HCT116 (cell line): ENCODE data around the gene BCAR3. TPM values are rescaled to one million over a fixed set of nuclear protein-coding genes. Genes with fewer than 3 reads are reported as not detected.

Experiments
- ATAC-seq: fragments of 200-7000 bp; cut with Tn5 transposase; 2 replicates; pipeline ENCODE4 v1.9.1; 2020; ENCODE audit warnings: mild to moderate bottlenecking, moderate library complexity
- BruUV-seq: library from RNA; stranded (reverse); fragments of 400-500 nt; replicated peaks from 2 replicates; lab custom pipeline; 2021; lab: Mats Ljungman, UMichigan
- CTCF ChIA-PET: fragments of 300-600 bp; sonication (Branson Sonifier 250); formaldehyde crosslinking; loops from one replicate; lab custom pipeline; 2021; ENCODE audit warnings: antibody characterized with exemption; lab: Charles Lee
- POLR2A ChIA-PET: fragments of 300-600, 350-600 bp; sonication (Branson Sonifier 250); formaldehyde crosslinking; loops from one replicate; lab custom pipeline; 2021; ENCODE audit warnings: antibody characterized with exemption; lab: Charles Lee
- RAD21 ChIA-PET, 2 experiments: fragments of 300-600 bp; sonication (Branson Sonifier 250); formaldehyde crosslinking; loops; one replicate each; lab custom pipeline; 2023; ENCODE audit warnings: low total read pairs in 2 of 2; ENCODE audit not compliant: uncharacterized antibody in 2 of 2, unreplicated experiment in 2 of 2, low non-redundant PET in 1 of 2; lab: Charles Lee
- DNase-seq: peaks from one replicate; pipeline ENCODE4 v3.0.0-alpha.2; 2010; ENCODE audit warnings: low read depth, low spot score
- H2AFZ ChIP-seq: fragments of 200-600 bp; shearing (Covaris generic), sonication (generic); 2 replicates; pipeline ENCODE4 v1.6.1; 2017; ENCODE audit warnings: low read depth, mixed run types, mixed read lengths, antibody characterized with exemption, low read length; ENCODE audit not compliant: poor library complexity, severe bottlenecking
- H3K27ac ChIP-seq: 2 replicates; pipeline ENCODE4 v1.5.1; 2012; ENCODE audit warnings: low read depth, low read length
- H3K27me3 ChIP-seq: fragments of 200-600 bp; sonication (generic); 2 replicates; pipeline ENCODE4 v1.6.1; 2016; ENCODE audit warnings: mixed run types, low read length, mixed read lengths; ENCODE audit not compliant: insufficient read depth
- H3K36me3 ChIP-seq, 2 experiments: fragments of 200-500 bp in 1 of 2; fragments of 200-600 bp in 1 of 2; sonication (Bioruptor generic) in 1 of 2; sonication (generic) in 1 of 2; 2 replicates each; pipeline versions ENCODE4 v1.5.1 to v1.6.1; 2014 to 2016; ENCODE audit warnings: low read length in 2 of 2, inconsistent platforms in 1 of 2, mixed read lengths in 1 of 2, mixed run types in 1 of 2; ENCODE audit not compliant: insufficient read depth in 2 of 2, control insufficient read depth in 1 of 2
- H3K4me1 ChIP-seq, 2 experiments: fragments of 200-600 bp in 1 of 2; sonication (generic) in 1 of 2; 2 replicates each; pipeline versions ENCODE4 v1.5.1 to v1.6.1; 2012 to 2017; ENCODE audit warnings: low read length in 2 of 2, inconsistent platforms in 1 of 2, mild to moderate bottlenecking in 1 of 2, mixed read lengths in 1 of 2, mixed run types in 1 of 2, moderate library complexity in 1 of 2; ENCODE audit not compliant: insufficient read depth in 2 of 2, control insufficient read depth in 1 of 2
- H3K4me2 ChIP-seq: fragments of 200-600 bp; sonication (generic); 2 replicates; pipeline ENCODE4 v1.6.1; 2017; ENCODE audit warnings: mixed run types, low read length, mixed read lengths
- H3K4me3 ChIP-seq, 2 experiments: fragments of 200-600 bp in 1 of 2; sonication (generic) in 1 of 2; replicated peaks in 1 of 2; 2 replicates each; pipeline ENCODE4 v1.5.1; 2011 to 2016; ENCODE audit warnings: low read length in 2 of 2, control low read depth in 1 of 2, low read depth in 1 of 2, mild to moderate bottlenecking in 1 of 2, mixed read lengths in 1 of 2, mixed run types in 1 of 2
- H3K79me2 ChIP-seq: fragments of 200-600 bp; sonication (generic); 2 replicates; pipeline ENCODE4 v1.6.1; 2017; ENCODE audit warnings: mild to moderate bottlenecking, mixed run types, low read length, moderate library complexity, mixed read lengths; ENCODE audit not compliant: insufficient read depth
- H3K9ac ChIP-seq: fragments of 200-600 bp; sonication (generic); 2 replicates; pipeline ENCODE4 v1.6.1; 2016; ENCODE audit warnings: low read length, mixed read lengths
- H3K9me2 ChIP-seq: fragments of 200-600 bp; sonication (generic), shearing (Covaris generic); 2 replicates; pipeline ENCODE4 v1.6.1; 2017; ENCODE audit warnings: mixed run types, mild to moderate bottlenecking, moderate library complexity; ENCODE audit not compliant: insufficient read depth
- H3K9me3 ChIP-seq, 2 experiments: fragments of 200-500 bp in 1 of 2; fragments of 200-600 bp in 1 of 2; sonication (Bioruptor generic) in 1 of 2; sonication (generic) in 1 of 2; 2 replicates each; pipeline ENCODE4 v1.6.1; 2014 to 2017; ENCODE audit warnings: low read length in 2 of 2, mixed read lengths in 2 of 2, inconsistent platforms in 1 of 2, low read depth in 1 of 2, mild to moderate bottlenecking in 1 of 2, mixed run types in 1 of 2, moderate library complexity in 1 of 2; ENCODE audit not compliant: control insufficient read depth in 1 of 2, insufficient read depth in 1 of 2
- H4K20me1 ChIP-seq: fragments of 200-600 bp; sonication (generic), shearing (Covaris generic); 2 replicates; pipeline ENCODE4 v1.6.1; 2017; ENCODE audit warnings: mixed run types, mild to moderate bottlenecking, moderate library complexity; ENCODE audit not compliant: insufficient read depth
- ATF3 ChIP-seq: IDR thresholded peaks from 2 replicates; pipeline ENCODE4 v1.6.1; 2012
- CBX3 ChIP-seq: IDR thresholded peaks from 2 replicates; pipeline ENCODE4 v1.6.1; 2012; ENCODE audit warnings: low read depth
- EGR1 ChIP-seq: IDR thresholded peaks from 2 replicates; pipeline ENCODE4 v1.6.1; 2012; ENCODE audit warnings: low read depth
- EZH2phosphoT487 ChIP-seq: fragments of 200-600 bp; IDR thresholded peaks from 2 replicates; pipeline ENCODE4 v1.6.1; 2018; ENCODE audit warnings: antibody characterized with exemption, borderline replicate concordance
- FOSL1 ChIP-seq: IDR thresholded peaks from 2 replicates; pipeline ENCODE4 v1.6.1; 2012; ENCODE audit warnings: low read depth
- POLR2AphosphoS5 ChIP-seq: IDR thresholded peaks from 2 replicates; pipeline ENCODE4 v1.6.1; 2011; ENCODE audit warnings: mild to moderate bottlenecking, low read depth, low read length, moderate library complexity
- YY1 ChIP-seq: IDR thresholded peaks from 2 replicates; pipeline ENCODE4 v1.6.1; 2011; ENCODE audit warnings: low read length, low read depth, moderate library complexity, mild to moderate bottlenecking; ENCODE audit not compliant: insufficient replicate concordance; ENCODE audit errors: extremely low read depth
- intact Hi-C: fragments of 100-400 bp; cut with micrococcal nuclease; formaldehyde crosslinking; loops from 2 replicates; pipeline ENCODE4 v1.10.0; 2022
- total RNA-seq: library from RNA; stranded (reverse); gene quantifications from one replicate; pipeline ENCODE4 v1.2.1, GENCODE V29; 2021; ENCODE audit not compliant: unreplicated experiment
- TF ChIP-seq, protein P1 (sequence below): IDR thresholded peaks from 2 replicates; pipeline ENCODE4 v1.6.1; 2012; ENCODE audit warnings: low read depth

BCAR3 gene
- total RNA-seq, 1 experiment from 2014 or later: 24.5 TPM

- RAD21 ChIA-PET: no interaction called here
- Histone ChIP-seq H3K79me2 (no peaks in the 10 kb centered on the region; the same call in 1 of the 2 replicates), H3K27ac (no peak overlapping the region), H3K4me2 (no peak overlapping the region), H3K4me3 (no peak overlapping the region), H4K20me1 (no peaks in the 10 kb centered on the region), H3K9me3 (no peaks in the 10 kb centered on the region)
- no TSS peak for BruUV-seq
- TF ChIP-seq CBX3: 0 out of 2 replicates have a peak, but pooled peaks have one; percentile 34
- TF ChIP-seq YY1: no peak
- TF ChIP-seq EGR1: no peak
- peak; percentile 90 for TF ChIP-seq ATF3
- peak; percentile 65 for TF ChIP-seq POLR2AphosphoS5
- TF ChIP-seq, protein P1, sequence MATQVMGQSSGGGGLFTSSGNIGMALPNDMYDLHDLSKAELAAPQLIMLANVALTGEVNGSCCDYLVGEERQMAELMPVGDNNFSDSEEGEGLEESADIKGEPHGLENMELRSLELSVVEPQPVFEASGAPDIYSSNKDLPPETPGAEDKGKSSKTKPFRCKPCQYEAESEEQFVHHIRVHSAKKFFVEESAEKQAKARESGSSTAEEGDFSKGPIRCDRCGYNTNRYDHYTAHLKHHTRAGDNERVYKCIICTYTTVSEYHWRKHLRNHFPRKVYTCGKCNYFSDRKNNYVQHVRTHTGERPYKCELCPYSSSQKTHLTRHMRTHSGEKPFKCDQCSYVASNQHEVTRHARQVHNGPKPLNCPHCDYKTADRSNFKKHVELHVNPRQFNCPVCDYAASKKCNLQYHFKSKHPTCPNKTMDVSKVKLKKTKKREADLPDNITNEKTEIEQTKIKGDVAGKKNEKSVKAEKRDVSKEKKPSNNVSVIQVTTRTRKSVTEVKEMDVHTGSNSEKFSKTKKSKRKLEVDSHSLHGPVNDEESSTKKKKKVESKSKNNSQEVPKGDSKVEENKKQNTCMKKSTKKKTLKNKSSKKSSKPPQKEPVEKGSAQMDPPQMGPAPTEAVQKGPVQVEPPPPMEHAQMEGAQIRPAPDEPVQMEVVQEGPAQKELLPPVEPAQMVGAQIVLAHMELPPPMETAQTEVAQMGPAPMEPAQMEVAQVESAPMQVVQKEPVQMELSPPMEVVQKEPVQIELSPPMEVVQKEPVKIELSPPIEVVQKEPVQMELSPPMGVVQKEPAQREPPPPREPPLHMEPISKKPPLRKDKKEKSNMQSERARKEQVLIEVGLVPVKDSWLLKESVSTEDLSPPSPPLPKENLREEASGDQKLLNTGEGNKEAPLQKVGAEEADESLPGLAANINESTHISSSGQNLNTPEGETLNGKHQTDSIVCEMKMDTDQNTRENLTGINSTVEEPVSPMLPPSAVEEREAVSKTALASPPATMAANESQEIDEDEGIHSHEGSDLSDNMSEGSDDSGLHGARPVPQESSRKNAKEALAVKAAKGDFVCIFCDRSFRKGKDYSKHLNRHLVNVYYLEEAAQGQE: no peak
- no peak for TF ChIP-seq EZH2phosphoT487
- no peak for TF ChIP-seq FOSL1
- TF ChIP-seq, all 23 proteins: peak for 3
- intact Hi-C loops: no loop called here
- CTCF ChIA-PET: no interaction called here
- Histone ChIP-seq H3K9me2 (no peaks in the 10 kb centered on the region), H3K36me3 (no peaks in the 10 kb centered on the region), H2AFZ (no peak overlapping the region), H3K4me1 (peaks cover 4 to 15% of the 10 kb centered on the region in 2 experiments; a peak in 3 of 4 replicates), H3K27me3 (no peaks in the 10 kb centered on the region), H3K9ac (no peak overlapping the region)
- ATAC-seq (peak; percentile 82), DNase-seq (peak; percentile 68)
- POLR2A ChIA-PET: no interaction called here
Observed at GRCh38 chr1:93516164-93516563, 165.5 kb downstream of the BCAR3 start.

Other genes with a start within 250 kb of the BCAR3 start
- gene FNBP1L, start 233.7 kb downstream of the BCAR3 start, total RNA-seq: 26.1 TPM
- 66.1 TPM for gene DNTTIP2, start 197.4 kb upstream of the BCAR3 start, total RNA-seq
- 28.9 TPM for gene GCLM, start 227.6 kb upstream of the BCAR3 start, total RNA-seq